Keratinocyte (primary cell): Measurements from ENCODE around the gene TMC8. TPM values are rescaled to one million over a fixed set of nuclear protein-coding genes. Genes with fewer than 3 reads are reported as not detected.

Experiments
- DNase-seq: peaks from one replicate; pipeline ENCODE4 v3.0.0-alpha.2; 2011; ENCODE audit warnings: low read depth, missing footprints, low spot score
- FAIRE-seq: peaks from 2 replicates; lab custom pipeline; 2011; peaks lifted over from hg19 to GRCh38; lab: Jason Lieb, UNC
- H2AFZ ChIP-seq: 2 replicates; pipeline ENCODE4 v1.6.0; 2012; ENCODE audit warnings: low read length, control low read depth, inconsistent platforms; ENCODE audit not compliant: control insufficient read depth
- H3K27ac ChIP-seq: 2 replicates; pipeline ENCODE4 v1.5.1; 2011; ENCODE audit warnings: low read length; ENCODE audit not compliant: control insufficient read depth, insufficient read depth
- H3K27me3 ChIP-seq: 3 replicates; pipeline ENCODE4 v1.6.0; 2011; ENCODE audit warnings: low read length; ENCODE audit not compliant: control insufficient read depth, insufficient read depth; ENCODE audit errors: extremely low read depth
- H3K36me3 ChIP-seq, 2 experiments: 2 replicates in 1 of 2; 3 replicates in 1 of 2; pipeline ENCODE4 v1.5.1; 2011; ENCODE audit warnings: low read length in 2 of 2, mild to moderate bottlenecking in 1 of 2; ENCODE audit not compliant: control insufficient read depth in 2 of 2, insufficient read depth in 2 of 2; ENCODE audit errors: extremely low read depth in 1 of 2
- H3K4me1 ChIP-seq: 3 replicates; pipeline ENCODE4 v1.5.1; 2011; ENCODE audit warnings: low read length; ENCODE audit not compliant: control insufficient read depth, insufficient read depth; ENCODE audit errors: extremely low read depth
- H3K4me2 ChIP-seq: 3 replicates; pipeline ENCODE4 v1.6.0; 2011; ENCODE audit warnings: low read depth, low read length; ENCODE audit not compliant: control insufficient read depth, insufficient read depth; ENCODE audit errors: extremely low read depth
- H3K4me3 ChIP-seq, 3 experiments: fragments of 200-600 bp in 1 of 3; sonication (generic) in 1 of 3; 2 replicates in 2 of 3; 3 replicates in 1 of 3; pipeline ENCODE4 v1.5.1; 2011 to 2016; ENCODE audit warnings: low read length in 3 of 3, mild to moderate bottlenecking in 3 of 3, control low read depth in 2 of 3, inconsistent platforms in 1 of 3, low read depth in 1 of 3, mixed read lengths in 1 of 3, mixed run types in 1 of 3, moderate library complexity in 1 of 3; ENCODE audit not compliant: control insufficient read depth in 2 of 3, insufficient read depth in 2 of 3; ENCODE audit errors: extremely low read depth in 1 of 3
- H3K79me2 ChIP-seq: 2 replicates; pipeline ENCODE4 v1.6.0; 2012; ENCODE audit warnings: low read length; ENCODE audit not compliant: control insufficient read depth, insufficient read depth
- H3K9ac ChIP-seq: 3 replicates; pipeline ENCODE4 v1.6.0; 2011; ENCODE audit warnings: low read length; ENCODE audit not compliant: control insufficient read depth, insufficient read depth; ENCODE audit errors: extremely low read depth
- H3K9me1 ChIP-seq: 3 replicates; pipeline ENCODE4 v1.6.0; 2011; ENCODE audit warnings: low read length; ENCODE audit not compliant: control insufficient read depth, insufficient read depth; ENCODE audit errors: extremely low read depth
- H3K9me3 ChIP-seq: 2 replicates; pipeline ENCODE4 v1.5.1; 2012; ENCODE audit warnings: low read depth, low read length; ENCODE audit not compliant: control insufficient read depth
- H4K20me1 ChIP-seq: 3 replicates; pipeline ENCODE4 v1.6.0; 2011; ENCODE audit warnings: low read length; ENCODE audit not compliant: control insufficient read depth, insufficient read depth; ENCODE audit errors: extremely low read depth
- EZH2 ChIP-seq: IDR thresholded peaks from one replicate; pipeline ENCODE4 v1.6.1; 2012; ENCODE audit warnings: inconsistent platforms, mild to moderate bottlenecking, low read length, moderate library complexity
- dilution Hi-C: fragments of 300-500 bp; cut with MboI; formaldehyde crosslinking; loops from one replicate; pipeline ENCODE4 v1.7.0; 2020; ENCODE audit warnings: low sequenced_read_pairs; ENCODE audit not compliant: extremely low pct_ligation_motif_present
- polyA plus RNA-seq, 5 experiments: library from polyadenylated mRNA; depleted of rRNA in 3 of 5; stranded (reverse) in 3 of 5; stranded (forward) in 1 of 5; unstranded in 1 of 5; fragments of >200 nt; gene quantifications; 1 replicate in 1 of 5; 2 replicates in 3 of 5; 3 replicates in 1 of 5; pipeline versions ENCODE4 v1.2.1 to v1.2.3, GENCODE V29; 2011 to 2012; ENCODE audit warnings: missing spikeins in 2 of 5, low read depth in 1 of 5, low replicate concordance in 1 of 5
- TF ChIP-seq, protein P1 (sequence below), 3 experiments: IDR thresholded peaks in 1 of 3; conservative IDR thresholded peaks in 1 of 3; optimal IDR thresholded peaks in 1 of 3; 2 replicates in 2 of 3; 3 replicates in 1 of 3; pipeline versions ENCODE3 to v1.5.1; 2011; ENCODE audit warnings: low read length in 3 of 3, mild to moderate bottlenecking in 3 of 3, moderate library complexity in 2 of 3, control low read depth in 1 of 3, inconsistent platforms in 1 of 3; ENCODE audit not compliant: insufficient read depth in 2 of 3; ENCODE audit errors: extremely low read depth in 1 of 3

TMC8 gene
- polyA plus RNA-seq, 1 donor (not counting 4 experiments of a cell fraction or from before 2014, with no cell fraction given): 0.14 TPM

DNA sequence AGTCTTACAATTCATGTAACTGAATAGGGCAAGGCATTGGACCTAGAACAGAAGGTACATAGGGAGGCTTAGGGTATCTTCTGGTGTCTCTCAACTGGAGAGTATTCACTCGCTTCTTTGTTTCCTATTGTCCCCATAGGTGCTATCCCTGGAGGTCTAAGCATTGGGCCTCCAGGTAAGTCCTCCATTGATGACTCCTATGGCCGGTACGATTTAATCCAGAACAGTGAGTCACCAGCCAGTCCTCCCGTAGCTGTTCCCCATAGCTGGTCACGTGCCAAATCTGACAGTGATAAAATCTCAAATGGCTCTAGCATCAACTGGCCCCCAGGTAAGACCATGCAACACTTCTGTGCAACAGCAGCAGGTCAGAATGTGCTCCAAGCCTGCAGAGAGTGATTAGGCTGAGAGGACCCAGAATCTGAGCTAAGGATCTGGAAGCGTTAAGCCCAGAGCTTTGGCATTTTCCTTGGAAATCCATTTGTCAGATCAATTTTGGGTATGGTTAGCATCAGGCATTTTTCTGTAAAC, 37.7 kb upstream of the TMC8 start:
- Histone ChIP-seq H4K20me1 (no peaks in the 10 kb centered on the region), H3K9ac (no peak overlapping the region), H3K9me3 (no peaks in the 10 kb centered on the region), H2AFZ (no peak overlapping the region), H3K4me3 (no peak overlapping the region), H3K27ac (no peak overlapping the region), H3K27me3 (no peaks in the 10 kb centered on the region), H3K9me1 (no peaks in the 10 kb centered on the region), H3K36me3 (peaks cover 0 to 1% of the 10 kb centered on the region in 2 experiments), H3K4me2 (no peak overlapping the region), H3K4me1 (no peaks in the 10 kb centered on the region), H3K79me2 (no peaks in the 10 kb centered on the region)
- FAIRE-seq (no peak), DNase-seq (no peak)
- dilution Hi-C loops: no loop called here
- TF ChIP-seq, protein P1, sequence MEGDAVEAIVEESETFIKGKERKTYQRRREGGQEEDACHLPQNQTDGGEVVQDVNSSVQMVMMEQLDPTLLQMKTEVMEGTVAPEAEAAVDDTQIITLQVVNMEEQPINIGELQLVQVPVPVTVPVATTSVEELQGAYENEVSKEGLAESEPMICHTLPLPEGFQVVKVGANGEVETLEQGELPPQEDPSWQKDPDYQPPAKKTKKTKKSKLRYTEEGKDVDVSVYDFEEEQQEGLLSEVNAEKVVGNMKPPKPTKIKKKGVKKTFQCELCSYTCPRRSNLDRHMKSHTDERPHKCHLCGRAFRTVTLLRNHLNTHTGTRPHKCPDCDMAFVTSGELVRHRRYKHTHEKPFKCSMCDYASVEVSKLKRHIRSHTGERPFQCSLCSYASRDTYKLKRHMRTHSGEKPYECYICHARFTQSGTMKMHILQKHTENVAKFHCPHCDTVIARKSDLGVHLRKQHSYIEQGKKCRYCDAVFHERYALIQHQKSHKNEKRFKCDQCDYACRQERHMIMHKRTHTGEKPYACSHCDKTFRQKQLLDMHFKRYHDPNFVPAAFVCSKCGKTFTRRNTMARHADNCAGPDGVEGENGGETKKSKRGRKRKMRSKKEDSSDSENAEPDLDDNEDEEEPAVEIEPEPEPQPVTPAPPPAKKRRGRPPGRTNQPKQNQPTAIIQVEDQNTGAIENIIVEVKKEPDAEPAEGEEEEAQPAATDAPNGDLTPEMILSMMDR (optimal IDR thresholded peaks at IDR 0.05 in 1 of 3, IDR thresholded peaks at IDR 0.05 in 1 of 3, conservative IDR thresholded peaks at IDR 0.05 in 1 of 3; ENCODE audit: extremely low read depth in 1 of 3, insufficient read depth in 2 of 3, low read length in 3 of 3): no peak
- TF ChIP-seq EZH2: no peak

DNA sequence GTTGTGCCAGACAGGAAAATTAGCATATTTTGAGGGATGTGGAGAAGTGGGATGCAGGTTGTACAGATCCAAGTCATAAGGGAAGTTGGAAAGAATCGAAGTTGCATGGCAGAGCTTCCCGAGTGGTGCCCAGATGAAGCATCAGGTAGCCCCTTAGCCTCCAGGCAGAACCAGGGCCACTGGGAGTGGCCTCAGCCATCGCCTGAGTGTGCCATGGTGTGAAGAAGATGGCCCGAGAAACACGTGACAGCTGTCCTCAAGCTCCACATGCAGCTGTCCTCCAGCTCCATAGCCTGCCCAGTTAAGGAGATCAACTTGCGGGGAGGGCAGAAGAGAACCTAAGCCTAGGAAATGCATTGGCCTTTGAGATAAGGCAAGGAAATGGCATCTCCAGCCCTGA, 35.5 kb upstream of the TMC8 start:
- H3K79me2 ChIP-seq: no peaks in the 10 kb centered on the region
- FAIRE-seq: no peak
- H3K4me3 ChIP-seq: no peak overlapping the region
- H3K36me3 ChIP-seq: peaks cover 0 to 1% of the 10 kb centered on the region in 2 experiments
- H3K4me2 ChIP-seq: no peak overlapping the region
- H3K27ac ChIP-seq: no peak overlapping the region
- H3K9me1 ChIP-seq: no peaks in the 10 kb centered on the region
- H2AFZ ChIP-seq: no peak overlapping the region
- no peaks in the 10 kb centered on the region for H3K27me3 ChIP-seq
- H3K4me1 ChIP-seq: no peaks in the 10 kb centered on the region
- no peak for DNase-seq
- no peaks in the 10 kb centered on the region for H3K9me3 ChIP-seq
- H3K9ac ChIP-seq: no peak overlapping the region
- dilution Hi-C loops: no loop called here
- TF ChIP-seq, protein P1 (optimal IDR thresholded peaks at IDR 0.05 in 1 of 3, IDR thresholded peaks at IDR 0.05 in 1 of 3, conservative IDR thresholded peaks at IDR 0.05 in 1 of 3; ENCODE audit: extremely low read depth in 1 of 3, insufficient read depth in 2 of 3, low read length in 3 of 3): no peak
- no peak for TF ChIP-seq EZH2
- no peaks in the 10 kb centered on the region for H4K20me1 ChIP-seq
